Activated naive CD8-positive, alpha-beta T cell treated with anti-CD3 and anti-CD28 coated beads, Interleukin-2, amount 50 U/mL, for 24 hours (primary cell): ENCODE measurements around the gene SLC4A9.

ENCODE experiments used
- ATAC-seq: fragments of 150-1000 bp; cut with Tn5 transposase; one replicate; pipeline ENCODE4 v1.10.0; 2021
- DNase-seq: peaks from one replicate; pipeline ENCODE4 v3.0.0; 2021
- H3K27ac Mint-ChIP-seq: one replicate; pipeline ENCODE4 v1.8.0; 2021; ENCODE audit warnings: mild to moderate bottlenecking, mixed read lengths
- H3K27me3 Mint-ChIP-seq: one replicate; pipeline ENCODE4 v1.8.0; 2021; ENCODE audit warnings: mixed read lengths
- H3K36me3 Mint-ChIP-seq: one replicate; pipeline ENCODE4 v1.8.0; 2021; ENCODE audit warnings: low read depth, mixed read lengths
- H3K4me1 Mint-ChIP-seq: one replicate; pipeline ENCODE4 v1.8.0; 2021; ENCODE audit warnings: mixed read lengths
- H3K4me3 Mint-ChIP-seq: one replicate; pipeline ENCODE4 v1.8.0; 2021; ENCODE audit warnings: mild to moderate bottlenecking, moderate library complexity, mixed read lengths
- H3K9me3 Mint-ChIP-seq: one replicate; pipeline ENCODE4 v1.8.0; 2021; ENCODE audit warnings: mixed read lengths

The SLC4A9 gene

GRCh38 chr5:140360101-140360500, at the start of gene SLC4A9:
Gene SLC4A9, plus strand, starts transcription at chr5:140360194. Its CDS starts 43 bp downstream, at chr5:140360237.
- H3K4me3 Mint-ChIP-seq: no peak within 1 kb of the TSS
- no peaks in the 10 kb centered on the region for H3K36me3 Mint-ChIP-seq
- ATAC-seq: no peak

GRCh38 chr5:140310434-140310833, 49.6 kb upstream of the SLC4A9 start:
- DNase-seq: no peak
- ATAC-seq: no peak

More at GRCh38 chr5:140360101-140360500, at the start of gene SLC4A9:
- no peak for DNase-seq
- Mint-ChIP-seq H3K9me3 (no peaks in the 10 kb centered on the region), H3K27ac (no peak within 1 kb of the TSS), H3K4me1 (peaks cover 18% of the 10 kb centered on the region), H3K27me3 (peaks cover 9% of the 10 kb centered on the region)

GRCh38 chr5:140311011-140311467, 49.0 kb upstream of the SLC4A9 start:
- Mint-ChIP-seq H3K36me3 (no peaks in the 10 kb centered on the region), H3K4me3 (no peak overlapping the region), H3K9me3 (no peaks in the 10 kb centered on the region), H3K4me1 (peaks cover 3% of the 10 kb centered on the region), H3K27me3 (no peaks in the 10 kb centered on the region), H3K27ac (no peak overlapping the region)
- ATAC-seq: no peak
- DNase-seq: no peak

More at GRCh38 chr5:140310434-140310833, 49.6 kb upstream of the SLC4A9 start:
- Mint-ChIP-seq H3K36me3 (no peaks in the 10 kb centered on the region), H3K9me3 (no peaks in the 10 kb centered on the region), H3K4me1 (peaks cover 3% of the 10 kb centered on the region), H3K27me3 (no peaks in the 10 kb centered on the region), H3K4me3 (no peak overlapping the region), H3K27ac (no peak overlapping the region)

- DNase-seq (no peak), ATAC-seq (no peak)
- Mint-ChIP-seq H3K36me3 (no peaks in the 10 kb centered on the region), H3K4me1 (peaks cover 3% of the 10 kb centered on the region), H3K27me3 (no peaks in the 10 kb centered on the region), H3K4me3 (no peak overlapping the region), H3K9me3 (no peaks in the 10 kb centered on the region), H3K27ac (no peak overlapping the region)
Observed at GRCh38 chr5:140312067-140312790, 47.8 kb upstream of the SLC4A9 start.

GRCh38 chr5:140312791-140313189, 47.2 kb upstream of the SLC4A9 start:
- no peak for ATAC-seq
- no peaks in the 10 kb centered on the region for H3K9me3 Mint-ChIP-seq
- peaks cover 3% of the 10 kb centered on the region for H3K4me1 Mint-ChIP-seq
- H3K27ac Mint-ChIP-seq: no peak overlapping the region
- no peaks in the 10 kb centered on the region for H3K36me3 Mint-ChIP-seq
- no peak for DNase-seq
- no peak overlapping the region for H3K4me3 Mint-ChIP-seq
- no peaks in the 10 kb centered on the region for H3K27me3 Mint-ChIP-seq

- DNase-seq: no peak
- no peak overlapping the region for H3K4me3 Mint-ChIP-seq
- H3K4me1 Mint-ChIP-seq: no peaks in the 10 kb centered on the region
- no peaks in the 10 kb centered on the region for H3K27me3 Mint-ChIP-seq
- H3K27ac Mint-ChIP-seq: no peak overlapping the region
- ATAC-seq: no peak
- no peaks in the 10 kb centered on the region for H3K36me3 Mint-ChIP-seq
- H3K9me3 Mint-ChIP-seq: no peaks in the 10 kb centered on the region
Observed at GRCh38 chr5:140317859-140318258, 42.1 kb upstream of the SLC4A9 start.

- DNase-seq (no peak), ATAC-seq (no peak)
- Mint-ChIP-seq H3K27ac (no peak overlapping the region), H3K9me3 (no peaks in the 10 kb centered on the region), H3K36me3 (no peaks in the 10 kb centered on the region), H3K27me3 (no peaks in the 10 kb centered on the region), H3K4me3 (no peak overlapping the region), H3K4me1 (no peaks in the 10 kb centered on the region)
Observed at GRCh38 chr5:140318792-140319191, 41.2 kb upstream of the SLC4A9 start.

- H3K9me3 Mint-ChIP-seq: no peaks in the 10 kb centered on the region
- ATAC-seq: no peak
- H3K4me1 Mint-ChIP-seq: peaks cover 7% of the 10 kb centered on the region
- H3K4me3 Mint-ChIP-seq: no peak overlapping the region
- H3K27ac Mint-ChIP-seq: no peak overlapping the region
- H3K36me3 Mint-ChIP-seq: no peaks in the 10 kb centered on the region
- no peaks in the 10 kb centered on the region for H3K27me3 Mint-ChIP-seq
- no peak for DNase-seq
Observed at GRCh38 chr5:140319833-140320232, 40.2 kb upstream of the SLC4A9 start.

- ATAC-seq (no peak), DNase-seq (no peak)
- no peaks in the 10 kb centered on the region for H3K27me3 Mint-ChIP-seq
- H3K9me3 Mint-ChIP-seq: no peaks in the 10 kb centered on the region
- H3K4me3 Mint-ChIP-seq: no peak overlapping the region
- no peak overlapping the region for H3K27ac Mint-ChIP-seq
- H3K4me1 Mint-ChIP-seq: peaks cover 14% of the 10 kb centered on the region
- no peaks in the 10 kb centered on the region for H3K36me3 Mint-ChIP-seq
Observed at GRCh38 chr5:140321796-140322195, 38.2 kb upstream of the SLC4A9 start.

- no peak for DNase-seq
- Mint-ChIP-seq H3K4me1 (peaks cover 14% of the 10 kb centered on the region), H3K4me3 (no peak overlapping the region), H3K27ac (no peak overlapping the region), H3K27me3 (no peaks in the 10 kb centered on the region), H3K36me3 (no peaks in the 10 kb centered on the region), H3K9me3 (no peaks in the 10 kb centered on the region)
- ATAC-seq: peak; percentile 27
Observed at GRCh38 chr5:140322751-140323731, 37.0 kb upstream of the SLC4A9 start.

- Mint-ChIP-seq H3K36me3 (no peaks in the 10 kb centered on the region), H3K4me3 (no peak overlapping the region), H3K4me1 (peaks cover 14% of the 10 kb centered on the region), H3K27ac (no peak overlapping the region), H3K27me3 (no peaks in the 10 kb centered on the region), H3K9me3 (no peaks in the 10 kb centered on the region)
- ATAC-seq (no peak), DNase-seq (no peak)
Observed at GRCh38 chr5:140324041-140324600, 35.9 kb upstream of the SLC4A9 start.

GRCh38 chr5:140324617-140325241, 35.3 kb upstream of the SLC4A9 start:
- H3K4me3 Mint-ChIP-seq: no peak overlapping the region
- H3K4me1 Mint-ChIP-seq: peaks cover 14% of the 10 kb centered on the region
- no peaks in the 10 kb centered on the region for H3K9me3 Mint-ChIP-seq
- peak; percentile 22 for ATAC-seq
- no peaks in the 10 kb centered on the region for H3K36me3 Mint-ChIP-seq
- no peak for DNase-seq
- H3K27me3 Mint-ChIP-seq: no peaks in the 10 kb centered on the region
- no peak overlapping the region for H3K27ac Mint-ChIP-seq

- Mint-ChIP-seq H3K27ac (no peak overlapping the region), H3K9me3 (no peaks in the 10 kb centered on the region), H3K4me1 (peaks cover 14% of the 10 kb centered on the region), H3K4me3 (no peak overlapping the region), H3K36me3 (no peaks in the 10 kb centered on the region), H3K27me3 (no peaks in the 10 kb centered on the region)
- no peak for ATAC-seq
- DNase-seq: no peak
Observed at GRCh38 chr5:140325486-140325885, 34.5 kb upstream of the SLC4A9 start.

- H3K27ac Mint-ChIP-seq: no peak overlapping the region
- no peaks in the 10 kb centered on the region for H3K36me3 Mint-ChIP-seq
Observed at GRCh38 chr5:140327589-140327988, 32.4 kb upstream of the SLC4A9 start.

More at GRCh38 chr5:140327589-140327988, 32.4 kb upstream of the SLC4A9 start:
- DNase-seq (no peak), ATAC-seq (no peak)
- Mint-ChIP-seq H3K9me3 (no peaks in the 10 kb centered on the region), H3K4me3 (no peak overlapping the region), H3K4me1 (peaks cover 14% of the 10 kb centered on the region), H3K27me3 (no peaks in the 10 kb centered on the region)
